CD4-positive, alpha-beta T cell treated with Interleukin-17A for 1 hour (primary cell): ENCODE measurements around the gene PKD2.

ENCODE experiments used
- DNase-seq: peaks from one replicate; pipeline ENCODE4 v3.0.0-alpha.2; 2020

PKD2 gene

GRCh38 chr4:88007304-88008121, at the start of gene PKD2:
TSS of gene PKD2 (plus strand) at chr4:88007635. CDS start at chr4:88007734, 99 bp downstream.
- peak; percentile 78 for DNase-seq

- no peak for DNase-seq
Observed at GRCh38 chr4:87961993-87962392, 45.4 kb upstream of the PKD2 start.

- DNase-seq = no peak
Observed at GRCh38 chr4:87962398-87963146, 44.9 kb upstream of the PKD2 start.

- DNase-seq = no peak
Observed at GRCh38 chr4:87965501-87965975, 41.9 kb upstream of the PKD2 start.

GRCh38 chr4:87966095-87966496, 41.3 kb upstream of the PKD2 start:
- no peak for DNase-seq

GRCh38 chr4:87967193-87967592, 40.2 kb upstream of the PKD2 start:
- DNase-seq = no peak

- DNase-seq = no peak
Observed at GRCh38 chr4:87970121-87970520, 37.3 kb upstream of the PKD2 start.

GRCh38 chr4:87971866-87972265, 35.6 kb upstream of the PKD2 start:
- DNase-seq = no peak

- DNase-seq = peak; percentile 39
Observed at GRCh38 chr4:87973283-87974169, 33.9 kb upstream of the PKD2 start.

GRCh38 chr4:87974856-87975462, 32.5 kb upstream of the PKD2 start:
- no peak for DNase-seq

GRCh38 chr4:87975466-87975865, 32.0 kb upstream of the PKD2 start, which contains the start of gene SPP1:
TSS of gene SPP1 (plus strand) at chr4:87975714. CDS start at chr4:87976896, 1,182 bp downstream.
- peak; percentile 10 for DNase-seq

GRCh38 chr4:87977521-87978278, 29.7 kb upstream of the PKD2 start:
- no peak for DNase-seq

GRCh38 chr4:87978681-87979080, 28.8 kb upstream of the PKD2 start:
- DNase-seq = no peak

GRCh38 chr4:87979810-87980209, 27.6 kb upstream of the PKD2 start:
- DNase-seq = no peak

- DNase-seq = no peak
Observed at GRCh38 chr4:87981486-87981885, 25.9 kb upstream of the PKD2 start.

- no peak for DNase-seq
Observed at GRCh38 chr4:87982036-87982435, 25.4 kb upstream of the PKD2 start.

- DNase-seq = no peak
Observed at GRCh38 chr4:87982446-87983010, 24.9 kb upstream of the PKD2 start.

GRCh38 chr4:87983996-87984395, 23.4 kb upstream of the PKD2 start:
- DNase-seq = no peak

- peak; percentile 38 for DNase-seq
Observed at GRCh38 chr4:87985097-87985886, 22.1 kb upstream of the PKD2 start.

- no peak for DNase-seq
Observed at GRCh38 chr4:87985887-87986200, 21.6 kb upstream of the PKD2 start.

GRCh38 chr4:87986508-87986907, 20.9 kb upstream of the PKD2 start:
- DNase-seq = no peak
